GM21447 (cell line): ENCODE measurements around the gene SLC2A9.

Experiments
- ATAC-seq: cut with Tn5 transposase; IDR thresholded peaks from one replicate; pipeline ENCODE4 v1.9.1; 2021; ENCODE audit not compliant: unreplicated experiment

Gene SLC2A9

DNA sequence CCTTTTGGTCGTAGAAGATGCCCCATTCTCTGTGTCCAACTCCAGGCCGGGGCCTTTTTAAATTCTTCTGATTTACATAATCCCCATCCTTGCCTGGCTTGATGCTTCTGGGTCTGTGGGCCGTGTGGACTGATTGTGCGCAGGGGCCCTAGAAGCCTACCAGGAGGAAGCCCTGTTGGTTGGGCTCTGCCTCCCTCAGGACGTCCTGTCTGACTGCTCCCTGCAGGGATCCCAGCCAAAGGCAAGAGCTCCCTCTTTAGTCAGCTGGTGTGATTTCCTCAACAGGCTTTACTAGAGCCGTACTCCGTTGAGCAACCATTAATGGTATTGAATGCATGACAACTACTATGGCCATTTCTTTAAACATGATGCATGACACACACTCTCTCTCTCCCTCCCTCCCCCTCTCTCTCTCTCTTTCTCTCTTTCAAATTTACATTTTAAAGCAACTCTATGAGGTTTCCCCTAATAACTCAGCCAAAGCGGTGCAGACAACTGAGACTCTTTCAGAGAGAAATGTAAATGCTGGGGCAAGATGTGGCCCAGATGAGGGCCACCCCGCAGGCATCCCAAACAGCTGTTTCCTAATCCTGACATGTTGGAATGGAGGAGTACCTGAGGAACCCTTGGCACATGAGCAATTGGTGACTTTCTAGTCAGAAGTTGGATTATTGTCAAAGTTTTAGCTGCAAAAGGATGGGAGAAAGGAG, 122.5 kb downstream of the SLC2A9 start:
- no peak for ATAC-seq

DNA sequence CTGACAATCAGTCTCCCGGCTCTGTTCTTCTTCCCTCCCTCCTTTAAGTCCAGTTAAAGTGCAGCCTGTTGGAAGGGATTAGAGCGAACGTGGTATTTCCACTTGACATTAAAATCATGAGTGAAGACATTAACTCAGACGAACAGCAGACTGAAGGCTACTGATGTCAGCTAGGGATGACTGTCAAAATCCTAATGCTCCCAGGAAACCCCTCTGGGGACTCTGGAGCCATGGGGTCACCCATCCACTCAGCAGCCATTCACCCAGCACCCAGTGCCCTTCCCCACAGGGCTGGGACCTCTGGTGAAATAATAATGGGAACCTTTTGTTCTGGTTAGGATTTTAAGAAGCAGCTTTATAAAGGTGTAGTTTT, 126.0 kb downstream of the SLC2A9 start:
- ATAC-seq: no peak

DNA sequence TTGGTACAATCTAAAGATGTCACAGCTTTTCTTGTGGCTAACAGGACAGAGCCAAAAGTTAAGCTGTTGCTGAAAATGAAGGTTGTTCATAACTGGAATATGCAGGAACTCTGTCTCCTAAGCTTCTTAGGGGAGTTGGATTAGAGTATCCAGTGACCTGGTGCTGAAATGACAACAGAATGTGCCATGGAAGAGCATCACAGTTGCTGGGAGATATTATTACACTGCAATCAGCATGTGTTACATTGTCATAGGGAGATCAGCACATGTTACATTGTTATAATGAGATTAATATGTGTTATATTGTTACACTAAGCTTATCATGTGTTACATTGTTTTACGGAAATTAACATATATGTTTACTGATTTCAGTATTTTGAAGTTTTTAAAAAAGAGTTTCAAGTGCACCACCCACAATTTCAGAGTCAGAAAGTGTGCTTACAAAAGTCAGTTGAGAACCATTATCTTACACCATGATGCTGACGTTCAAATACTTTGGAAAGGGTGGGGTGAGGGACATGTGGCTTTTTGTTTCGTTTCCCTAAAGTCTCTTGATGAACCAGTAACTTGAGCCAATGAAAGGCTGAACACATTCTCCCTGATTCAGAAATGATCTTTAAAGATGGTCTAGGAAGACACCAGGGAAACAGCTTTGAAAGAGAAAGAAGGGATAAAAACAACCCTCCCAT, 126.5 kb downstream of the SLC2A9 start:
- ATAC-seq: no peak

DNA sequence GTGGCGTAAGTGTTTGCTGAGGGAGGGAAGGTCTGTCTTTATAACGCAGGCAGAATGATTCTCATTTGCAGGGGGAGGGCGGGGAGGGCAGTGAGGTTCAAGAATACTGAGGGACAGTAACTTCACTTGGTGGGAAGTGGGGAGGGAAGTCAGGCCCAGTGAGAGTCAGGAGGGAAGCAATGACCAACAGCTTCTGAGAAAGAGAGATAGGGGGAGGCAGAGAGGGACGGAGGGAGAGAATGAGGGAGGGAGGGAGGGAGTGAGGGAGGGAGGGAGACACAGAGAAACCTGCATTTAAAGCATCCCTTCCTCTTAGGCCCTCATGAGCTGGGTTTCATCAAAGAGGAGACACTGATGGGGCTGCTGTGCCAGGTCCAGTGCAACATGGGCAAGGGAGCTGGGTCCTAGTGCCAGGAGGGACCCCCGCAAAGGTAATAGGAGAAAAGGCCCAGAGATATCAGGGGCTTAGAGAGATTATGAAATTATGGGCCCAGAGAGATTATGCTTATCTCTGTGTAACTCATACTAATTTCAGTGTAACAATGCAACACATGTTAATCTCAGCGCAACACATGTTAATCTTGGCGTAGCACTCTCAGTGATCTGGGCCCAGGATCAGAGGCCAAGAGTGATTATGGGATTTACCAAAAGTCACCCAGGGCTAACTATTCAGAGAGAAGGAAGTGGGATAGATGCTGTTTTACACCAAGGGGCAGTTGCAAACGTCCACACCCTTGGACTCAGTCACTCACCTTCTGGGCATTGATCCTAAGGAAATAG, 127.8 kb downstream of the SLC2A9 start:
- no peak for ATAC-seq

DNA sequence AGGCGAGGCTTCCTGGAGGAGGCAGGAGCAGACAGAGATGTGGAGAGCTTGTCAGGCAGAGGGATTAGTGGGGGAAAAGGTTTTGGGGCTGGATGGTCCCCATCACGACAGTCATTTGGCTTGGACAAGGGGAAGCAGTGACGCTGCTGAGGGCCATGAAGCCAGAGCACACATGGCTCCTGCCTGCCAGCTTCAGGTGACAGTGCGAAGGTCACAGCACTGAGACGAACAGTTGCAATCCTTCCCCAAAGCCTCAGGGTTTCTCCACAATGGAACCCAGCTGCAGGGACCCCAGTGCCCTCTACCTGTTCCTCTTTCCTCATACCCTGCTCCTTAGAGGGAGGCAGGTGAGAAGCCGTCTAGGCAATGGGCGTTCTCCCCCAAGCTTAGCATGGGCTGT, 129.6 kb downstream of the SLC2A9 start:
- no peak for ATAC-seq

DNA sequence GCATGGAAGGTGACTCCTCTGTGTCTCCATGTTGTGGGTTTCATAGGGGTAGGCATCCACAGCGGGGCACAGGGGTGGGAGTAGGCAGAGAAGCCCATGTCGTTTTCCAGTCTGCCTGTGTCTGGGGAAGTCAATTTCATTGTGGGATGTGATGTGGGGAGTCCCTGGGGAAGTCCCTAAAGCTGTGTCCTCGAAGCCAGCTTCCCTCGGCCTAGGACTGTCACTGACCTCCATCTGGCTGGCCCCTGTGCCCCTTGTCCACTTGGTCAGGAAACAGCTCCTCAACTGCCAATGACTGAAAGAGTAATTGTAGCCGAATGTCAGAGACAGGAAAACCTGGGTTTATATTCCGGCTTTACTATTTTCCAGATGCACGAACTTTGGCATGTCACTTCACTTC, 130.2 kb downstream of the SLC2A9 start:
- ATAC-seq: no peak

DNA sequence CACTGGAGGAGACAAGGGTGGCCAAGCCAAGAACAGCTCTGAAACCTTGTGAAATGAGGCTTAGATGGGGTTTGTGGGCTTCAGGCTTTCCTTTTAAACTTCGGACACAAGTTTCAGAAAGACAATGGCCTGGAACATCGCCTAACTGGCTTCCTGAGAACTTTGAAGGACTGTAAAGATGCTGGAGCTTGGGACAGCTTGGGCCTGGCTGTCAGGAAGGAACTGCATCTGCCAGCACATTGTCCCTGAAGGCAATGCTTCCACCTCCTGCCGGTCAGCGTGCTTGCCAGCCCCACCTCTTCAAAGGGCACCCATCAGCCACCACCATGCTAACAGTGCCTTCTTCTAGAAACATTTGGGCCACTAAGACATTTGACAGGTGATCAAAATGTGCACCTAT, 132.0 kb downstream of the SLC2A9 start:
- ATAC-seq: no peak

DNA sequence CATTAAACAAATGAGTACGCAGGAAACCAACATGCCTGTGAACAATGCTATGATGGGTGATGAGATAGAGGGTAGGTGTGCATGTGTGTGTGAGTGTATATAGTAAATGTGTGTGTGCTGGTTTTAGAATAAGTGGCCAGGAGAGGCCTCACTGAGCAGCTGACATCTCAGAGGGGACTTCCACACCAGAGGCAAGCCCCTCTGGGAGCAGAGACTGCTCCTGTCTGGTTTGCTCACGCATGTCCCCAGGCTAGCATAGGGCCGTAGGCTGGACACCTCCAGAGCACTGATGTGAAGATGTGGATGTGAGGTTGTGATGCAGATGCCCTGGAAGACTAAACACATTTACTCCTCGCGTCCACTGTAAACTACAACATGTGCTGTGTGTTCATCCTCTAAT, 135.3 kb downstream of the SLC2A9 start:
- no peak for ATAC-seq

DNA sequence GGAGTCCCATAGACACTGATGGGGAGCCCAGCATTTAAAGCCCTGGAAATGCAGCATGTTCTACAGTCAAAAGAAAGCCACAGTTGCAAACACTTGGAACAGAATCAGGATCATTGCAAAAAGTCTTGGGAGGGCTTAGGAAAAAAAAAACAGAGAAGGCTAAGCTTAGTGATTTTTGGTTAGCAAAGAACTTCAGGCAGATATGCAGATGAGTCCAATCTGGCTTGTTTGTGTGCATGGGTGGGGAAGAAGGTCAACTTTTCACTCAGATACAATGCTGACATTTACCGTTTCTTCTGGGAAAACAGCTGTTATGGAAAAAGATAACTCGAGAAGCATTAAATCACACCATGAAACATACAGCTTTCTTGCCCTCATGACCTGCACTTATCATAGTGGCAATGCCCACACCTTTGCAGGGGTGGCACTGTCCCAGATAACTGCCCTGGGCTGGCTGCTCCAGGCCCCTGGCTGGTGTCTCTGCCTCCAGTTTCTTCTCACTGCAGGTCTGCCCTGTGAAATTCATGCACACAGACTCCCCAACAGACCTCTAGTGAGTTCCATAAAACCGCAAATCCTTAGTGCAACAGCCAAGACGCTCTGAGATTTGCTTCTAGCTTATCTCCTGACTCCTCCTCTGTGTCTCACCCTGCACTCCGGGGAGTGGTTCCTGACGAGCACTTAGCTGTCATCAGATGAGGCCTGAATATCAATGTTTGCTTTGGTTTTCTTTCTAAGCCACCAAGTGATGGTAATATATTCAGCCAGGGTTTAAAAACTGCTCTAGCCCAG, 140.7 kb downstream of the SLC2A9 start:
- ATAC-seq: no peak

DNA sequence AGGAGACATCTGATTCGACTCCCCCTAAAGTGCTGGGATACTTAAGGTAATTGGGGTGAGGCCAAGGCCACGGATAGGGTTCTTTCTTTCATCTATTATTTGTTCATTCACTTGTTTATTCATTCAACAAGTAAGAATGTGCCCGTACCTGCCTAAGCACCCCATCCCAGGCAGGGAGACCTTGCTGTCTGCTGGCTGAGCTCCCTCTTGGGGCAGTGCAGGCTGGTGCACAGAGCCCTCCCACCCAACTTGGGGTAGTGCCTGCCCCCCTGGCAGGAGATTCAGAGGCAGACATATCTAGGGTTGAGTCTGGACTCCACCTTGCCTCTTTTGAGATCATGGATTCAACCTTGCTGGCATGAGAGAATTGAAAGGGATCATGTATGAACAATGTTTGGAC, 144.2 kb downstream of the SLC2A9 start:
- no peak for ATAC-seq

DNA sequence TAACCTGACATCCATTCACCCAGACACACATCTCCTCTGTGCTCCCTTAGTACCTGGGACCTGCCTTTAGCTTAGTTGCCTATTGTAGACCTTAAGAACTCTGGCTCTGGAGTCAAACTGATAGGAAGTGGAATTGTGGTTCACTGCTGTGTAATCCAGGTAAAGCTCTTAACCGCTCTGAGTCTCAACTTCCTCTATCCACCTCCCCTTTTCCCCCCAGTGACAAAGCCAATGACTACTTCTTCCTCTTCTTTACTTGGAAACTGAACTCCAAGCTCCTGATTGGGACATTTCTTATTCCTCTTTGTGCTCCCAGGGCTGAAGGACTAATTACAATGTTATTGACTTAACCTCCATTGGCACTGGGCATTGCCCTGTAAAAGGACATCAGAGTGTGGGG, 145.8 kb downstream of the SLC2A9 start:
- no peak for ATAC-seq

DNA sequence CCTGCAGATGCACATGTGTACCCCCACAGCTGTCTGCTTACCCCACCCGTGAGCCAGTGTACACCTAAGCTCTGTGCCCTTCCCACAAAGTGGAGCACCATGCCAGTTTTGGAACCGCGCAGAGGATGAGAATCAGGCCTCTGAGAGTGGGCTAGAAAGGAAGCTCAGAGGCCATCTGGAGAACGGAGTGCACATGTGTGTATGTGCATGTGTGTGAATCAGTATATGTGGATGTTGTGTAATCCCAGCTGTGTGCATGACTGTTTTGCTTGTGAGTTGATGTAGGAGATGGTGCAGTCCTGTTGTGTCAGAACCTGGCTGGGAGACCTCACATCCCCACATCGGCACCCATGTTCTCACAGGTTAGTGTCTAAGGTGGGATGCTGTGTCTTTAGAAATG, 146.9 kb downstream of the SLC2A9 start:
- no peak for ATAC-seq

DNA sequence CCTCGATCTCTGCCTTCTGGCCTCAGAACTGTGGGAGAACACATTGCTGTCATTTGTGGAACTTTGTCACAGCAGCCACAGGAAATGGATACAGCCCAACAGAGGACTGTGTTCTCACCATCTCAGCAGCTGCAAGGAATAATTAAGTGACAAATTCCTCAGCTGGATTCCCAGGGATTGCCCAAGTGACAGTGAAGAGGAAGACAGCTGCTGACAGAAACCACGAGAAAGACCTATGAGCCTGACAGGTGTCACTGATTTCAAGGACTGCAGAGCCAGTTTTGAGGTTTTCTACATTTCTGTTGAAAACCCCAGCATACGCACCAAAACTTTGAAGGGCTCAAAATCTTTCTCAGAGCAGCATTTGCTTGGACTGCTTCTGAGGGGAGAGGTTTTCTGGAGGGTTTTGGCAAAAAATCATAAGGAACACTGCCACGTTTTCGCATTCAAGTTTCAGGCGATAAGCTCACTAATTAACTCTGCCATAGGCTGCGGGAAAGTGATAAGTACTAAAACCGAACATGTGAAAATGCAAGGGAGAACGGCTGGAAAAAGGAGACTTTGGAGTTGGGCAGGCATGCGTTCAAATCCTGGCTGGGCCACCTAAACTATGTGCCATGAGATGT, 151.0 kb downstream of the SLC2A9 start:
- no peak for ATAC-seq

DNA sequence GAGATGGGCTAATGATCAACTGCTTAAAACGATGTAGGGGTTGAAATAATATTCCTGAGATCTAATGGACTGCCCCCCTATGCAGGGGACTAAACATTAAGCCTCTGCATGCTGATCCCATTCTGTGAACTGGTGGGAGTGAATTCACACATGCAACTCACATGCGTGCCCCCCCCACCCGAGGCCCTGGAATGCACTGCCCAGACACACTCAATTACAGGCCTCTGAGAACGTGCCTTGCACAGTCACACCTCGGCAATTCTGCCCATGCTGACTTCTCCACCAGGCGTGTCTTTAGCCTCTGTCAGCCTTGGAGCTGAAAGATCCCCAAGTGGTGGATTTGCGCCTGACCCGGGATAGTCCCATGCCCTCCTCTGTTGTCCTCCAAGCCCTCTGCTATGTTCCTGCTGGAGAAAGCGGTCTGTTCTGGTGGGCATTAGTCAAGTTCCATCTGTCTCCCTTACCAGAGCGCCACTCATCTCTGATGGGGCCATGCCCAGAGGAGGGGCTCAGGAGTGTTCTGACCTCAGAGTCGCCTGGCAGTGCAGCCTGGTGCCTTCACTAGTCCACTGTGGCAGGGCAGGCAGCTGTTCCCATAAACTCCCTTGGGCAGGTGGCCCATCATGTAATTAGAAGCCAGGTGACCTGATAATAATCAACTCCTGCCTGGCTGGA, 153.4 kb downstream of the SLC2A9 start:
- ATAC-seq: no peak

DNA sequence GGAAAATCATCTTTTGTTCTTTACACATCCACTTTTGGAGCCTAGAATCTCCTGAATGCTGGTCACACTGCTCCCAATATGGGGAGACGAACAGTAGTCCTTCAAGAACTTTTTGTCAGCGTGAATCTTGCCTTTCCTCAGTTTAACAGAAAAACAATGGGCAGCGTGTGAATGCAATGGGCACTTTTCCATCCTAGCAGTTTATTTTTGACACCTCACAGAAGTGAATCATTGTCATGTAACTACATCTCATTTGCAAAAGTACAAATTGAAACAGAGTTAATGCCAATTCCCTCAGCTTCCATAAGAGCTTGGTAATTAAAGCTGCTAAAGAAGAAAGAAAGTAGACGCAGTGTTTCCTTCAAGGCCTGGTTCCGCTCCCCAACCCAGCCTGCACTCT, 154.4 kb downstream of the SLC2A9 start:
- no peak for ATAC-seq

DNA sequence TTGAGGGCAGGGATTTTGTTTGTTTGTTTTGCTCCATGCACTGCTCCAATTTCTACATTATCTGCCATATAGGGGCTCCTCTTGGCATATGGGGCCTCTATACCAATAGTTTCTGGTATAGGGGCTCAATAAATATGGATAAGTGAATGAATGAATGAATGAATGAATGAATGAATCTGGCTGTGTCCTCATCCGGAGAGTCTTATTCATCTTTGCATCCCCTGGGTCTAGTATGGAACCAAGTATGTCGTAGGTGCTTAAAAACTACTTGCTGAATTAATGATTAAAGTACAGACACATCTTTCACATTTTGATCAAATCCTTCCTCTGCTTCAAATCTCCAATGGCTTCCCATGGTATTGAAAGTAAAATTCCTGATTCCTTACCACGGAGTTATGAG, 159.7 kb downstream of the SLC2A9 start:
- ATAC-seq: no peak

DNA sequence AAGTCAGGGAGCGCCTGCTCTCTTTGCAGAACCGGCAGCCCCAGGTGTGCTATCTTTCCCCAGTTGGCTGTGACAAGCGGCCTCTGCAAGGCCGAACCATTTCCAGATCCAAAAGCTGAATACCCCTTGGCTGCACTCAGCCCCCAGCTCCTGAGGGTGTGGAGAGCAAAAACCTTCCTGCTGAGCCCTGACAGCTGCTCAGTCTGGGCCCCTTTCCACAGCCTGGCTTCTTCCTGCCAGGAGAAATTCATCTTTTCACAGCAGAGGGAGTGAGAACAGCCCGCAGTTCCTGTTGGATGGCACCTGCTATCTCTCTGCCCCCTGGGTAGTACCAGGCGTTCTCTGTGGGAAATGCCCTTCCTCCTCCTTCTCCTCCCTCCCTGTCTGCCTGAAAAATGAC, 161.5 kb downstream of the SLC2A9 start:
- no peak for ATAC-seq

DNA sequence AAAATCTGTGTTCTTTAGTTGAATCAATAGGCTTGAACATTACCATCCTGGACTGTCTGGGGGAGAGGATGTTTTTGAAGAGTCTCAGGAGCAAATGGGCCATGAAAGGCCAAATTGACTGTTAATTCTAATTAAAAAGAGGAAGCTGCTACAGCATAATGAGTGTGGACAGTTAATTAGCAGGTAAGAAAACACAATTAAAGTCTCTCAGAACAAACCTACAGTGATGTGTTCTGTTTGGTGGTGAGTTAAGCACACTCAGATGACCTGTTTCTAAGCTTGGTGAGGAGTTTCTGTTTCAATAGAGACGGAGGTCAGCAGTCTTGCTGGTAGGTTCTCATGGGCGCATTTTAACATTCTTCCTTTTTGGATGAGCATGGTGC, 171.8 kb downstream of the SLC2A9 start:
- ATAC-seq: no peak

DNA sequence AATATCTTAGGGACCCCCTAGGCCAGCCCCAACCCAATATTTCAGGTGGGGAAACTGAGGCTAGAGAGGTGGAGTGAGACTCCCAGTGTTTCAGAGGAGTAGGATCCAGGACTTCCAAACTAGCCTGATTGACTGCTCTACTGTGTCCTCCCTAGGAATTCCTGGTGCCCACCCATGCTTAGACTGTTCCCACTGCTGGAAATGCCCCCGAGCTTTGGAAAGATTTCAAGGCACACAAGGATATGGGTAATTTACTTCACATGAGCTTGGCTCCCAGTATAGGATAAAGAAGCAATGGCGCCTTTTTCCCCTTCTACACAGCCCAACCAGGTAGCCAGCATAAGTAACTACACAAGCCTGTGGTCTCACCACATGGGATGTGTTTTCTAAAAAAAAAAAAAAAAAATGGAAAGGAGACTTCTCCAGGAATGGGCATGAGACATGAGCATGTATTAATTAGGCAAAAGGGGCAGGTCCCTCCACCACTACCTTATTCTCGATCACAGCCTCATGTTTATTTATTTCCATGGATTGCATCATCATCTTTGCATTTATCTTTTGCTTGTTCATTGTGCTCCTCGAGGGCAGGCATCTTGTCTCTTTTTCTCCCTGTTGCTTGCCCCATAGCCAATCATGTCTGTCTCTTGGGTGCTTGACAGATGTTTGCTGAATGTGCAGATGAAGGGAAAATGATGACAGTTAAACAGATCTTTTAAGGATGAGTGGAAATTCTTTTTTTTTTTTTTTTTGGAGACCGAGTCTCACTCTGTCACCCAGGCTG, 173.1 kb downstream of the SLC2A9 start:
- ATAC-seq: no peak
